GM23248 (cell line): ENCODE results near the gene RAB1A.

Experiments used
- EZH2 ChIP-seq: fragments of 200-600 bp; sonication (generic); IDR thresholded peaks from 2 replicates; pipeline ENCODE4 v1.6.1; 2018; ENCODE audit warnings: antibody characterized with exemption, mild to moderate bottlenecking; ENCODE audit not compliant: insufficient read depth, poor library complexity, severe bottlenecking
- EZH2phosphoT487 ChIP-seq: fragments of 200-600 bp; sonication (generic); IDR thresholded peaks from 2 replicates; pipeline ENCODE4 v1.6.1; 2018; ENCODE audit warnings: antibody characterized with exemption, moderate library complexity, mild to moderate bottlenecking, low read depth; ENCODE audit not compliant: insufficient read depth

DNA sequence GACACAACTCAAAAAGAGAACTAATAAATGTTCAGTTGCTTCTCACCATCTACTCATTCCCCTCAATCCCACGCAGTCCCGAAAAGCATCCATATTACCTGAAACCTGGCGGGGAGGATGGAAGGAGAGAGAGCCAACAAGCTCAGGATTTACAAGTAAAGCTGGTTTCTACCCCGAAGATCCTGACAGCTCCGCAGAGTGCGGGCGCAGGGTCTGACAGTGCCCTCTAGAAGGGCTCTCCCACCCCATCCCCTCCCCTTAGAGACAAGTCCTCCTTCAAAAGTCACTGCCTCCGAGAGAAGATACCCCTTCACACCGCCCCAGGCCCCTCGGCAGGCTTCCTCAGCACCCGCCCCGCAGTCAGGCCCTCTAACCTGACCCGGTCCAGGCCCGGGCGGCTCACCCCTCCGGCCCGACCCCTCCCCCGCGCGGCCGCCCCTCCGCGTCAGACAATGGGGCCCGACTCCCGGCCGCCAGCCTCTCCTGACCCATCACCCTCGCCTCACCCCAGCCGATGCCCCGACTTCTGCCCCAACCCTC is 550 bp downstream of the RAB1A start:
- TF ChIP-seq EZH2phosphoT487 (no peak), EZH2 (no peak)
